CD8-positive, alpha-beta memory T cell (primary cell): Measurements from ENCODE around the gene VTI1A. TPM values are rescaled to one million over a fixed set of nuclear protein-coding genes. Genes with fewer than 3 reads are reported as not detected.

Experiments
- CTCF ChIA-PET: fragments of 350-600 bp; sonication (Branson Sonifier 250); formaldehyde crosslinking; loops from one replicate; lab custom pipeline; 2021; ENCODE audit warnings: antibody characterized with exemption; lab: Charles Lee
- POLR2A ChIA-PET: fragments of 350-600 bp; sonication (Branson Sonifier 250); formaldehyde crosslinking; loops from one replicate; lab custom pipeline; 2021; ENCODE audit warnings: antibody characterized with exemption; lab: Charles Lee
- DNase-seq, 5 donors: peaks; one replicate each; pipeline versions ENCODE4 v3.0.0 to v3.0.0-alpha.2; 2020 to 2022; ENCODE audit warnings: mixed read lengths in 1 of 5
- H3K27ac ChIP-seq: one replicate; pipeline ENCODE4 v1.7.0; 2013; ENCODE audit warnings: low read depth, mild to moderate bottlenecking, low read length, moderate library complexity
- H3K27me3 ChIP-seq: 2 replicates; pipeline ENCODE4 v1.7.0; 2013; ENCODE audit warnings: low read length, mild to moderate bottlenecking; ENCODE audit not compliant: insufficient read depth, poor library complexity, severe bottlenecking
- H3K36me3 ChIP-seq: 2 replicates; pipeline ENCODE4 v1.7.0; 2013; ENCODE audit warnings: mild to moderate bottlenecking, low read length, moderate library complexity; ENCODE audit not compliant: insufficient read depth
- H3K4me1 ChIP-seq: 2 replicates; pipeline ENCODE4 v1.7.0; 2013; ENCODE audit warnings: mild to moderate bottlenecking, low read length, moderate library complexity; ENCODE audit not compliant: insufficient read depth
- H3K4me3 ChIP-seq: 2 replicates; pipeline ENCODE4 v1.7.0; 2013; ENCODE audit warnings: mild to moderate bottlenecking, low read length
- H3K9me3 ChIP-seq: 2 replicates; pipeline ENCODE4 v1.7.0; 2013; ENCODE audit warnings: mild to moderate bottlenecking, low read length
- H3K27ac Mint-ChIP-seq, 8 donors: one replicate each; pipeline ENCODE4 v1.8.0; 2020 to 2021; ENCODE audit warnings: mixed read lengths in 8 of 8, mild to moderate bottlenecking in 6 of 8, inconsistent platforms in 3 of 8, moderate library complexity in 3 of 8
- H3K27me3 Mint-ChIP-seq, 2 donors: one replicate each; pipeline ENCODE4 v1.8.0; 2020 to 2021; ENCODE audit warnings: mixed read lengths in 2 of 2, mild to moderate bottlenecking in 1 of 2, moderate library complexity in 1 of 2
- H3K36me3 Mint-ChIP-seq, 3 donors: one replicate each; pipeline ENCODE4 v1.8.0; 2020 to 2021; ENCODE audit warnings: mixed read lengths in 3 of 3, inconsistent platforms in 1 of 3, mild to moderate bottlenecking in 1 of 3
- H3K4me1 Mint-ChIP-seq, 3 donors: one replicate each; pipeline ENCODE4 v1.8.0; 2020 to 2021; ENCODE audit warnings: mixed read lengths in 3 of 3, inconsistent platforms in 1 of 3, mild to moderate bottlenecking in 1 of 3
- H3K4me3 Mint-ChIP-seq, 7 donors: one replicate each; pipeline ENCODE4 v1.8.0; 2020 to 2021; ENCODE audit warnings: mixed read lengths in 7 of 7, mild to moderate bottlenecking in 6 of 7, moderate library complexity in 4 of 7, inconsistent platforms in 2 of 7
- H3K9me3 Mint-ChIP-seq, 5 donors: one replicate each; pipeline ENCODE4 v1.8.0; 2020 to 2022; ENCODE audit warnings: mixed read lengths in 5 of 5, mild to moderate bottlenecking in 3 of 5, moderate library complexity in 2 of 5, inconsistent platforms in 1 of 5
- polyA plus RNA-seq: library from polyadenylated mRNA; unstranded; fragments of 300-500 nt; fragmentation: Illumina TruSeq; gene quantifications from one replicate; pipeline ENCODE4 v1.2.3, GENCODE V29; 2021
- total RNA-seq, 2 experiments: library from RNA; stranded (reverse); gene quantifications; one replicate each; pipeline ENCODE4 v1.2.3, GENCODE V29; 2021

The VTI1A gene
- total and polyA plus RNA-seq, 3 experiments from 2014 or later: 28.1 to 40.1 (median 38.2) TPM

DNA sequence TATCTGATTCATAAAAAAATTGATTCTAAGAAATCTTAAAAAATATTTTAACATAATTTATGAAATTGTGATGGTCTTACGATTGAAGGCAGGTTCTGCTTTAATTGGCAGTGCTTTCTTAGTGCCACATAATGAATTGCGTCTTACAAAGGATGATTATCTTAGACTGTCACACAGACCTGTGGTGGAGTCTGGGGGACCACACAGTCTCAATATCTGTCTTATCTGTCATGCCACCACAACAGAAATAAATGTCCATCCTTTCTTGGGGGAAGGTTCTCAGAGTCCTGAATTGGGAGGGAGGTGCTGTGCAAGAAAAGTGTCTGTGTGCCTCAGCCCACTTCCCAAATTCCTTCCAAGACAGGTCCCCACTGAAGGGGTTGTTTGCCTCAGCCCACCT is 34.3 kb upstream of the VTI1A start:
- ChIA-PET CTCF (no interaction called here), POLR2A (no interaction called here)
- Mint-ChIP-seq H3K27me3 (no peaks in the 10 kb centered on the region), H3K9me3 (no peaks in the 10 kb centered on the region), H3K27ac (peak overlapping the region in 3 of 8 donors; percentile 14 to 84 (median 23)), H3K4me3 (no peak overlapping the region), H3K36me3 (peaks cover 12 to 86% (median 38%) of the 10 kb centered on the region in 3 donors), H3K4me1 (no peaks in the 10 kb centered on the region)
- H3K4me1 ChIP-seq: no peaks in the 10 kb centered on the region
- no peaks in the 10 kb centered on the region for H3K9me3 ChIP-seq
- DNase-seq: no peak
- no peak overlapping the region for H3K4me3 ChIP-seq
- no peak overlapping the region for H3K27ac ChIP-seq
- H3K36me3 ChIP-seq: peaks cover 52% of the 10 kb centered on the region
- H3K27me3 ChIP-seq: no peaks in the 10 kb centered on the region

- peaks cover 0 to 82% (median 26%) of the 10 kb centered on the region in 3 donors for H3K36me3 Mint-ChIP-seq
- Histone ChIP-seq H3K9me3 (no peaks in the 10 kb centered on the region), H3K27me3 (no peaks in the 10 kb centered on the region), H3K4me1 (no peaks in the 10 kb centered on the region), H3K27ac (no peak overlapping the region), H3K36me3 (peaks cover 48% of the 10 kb centered on the region), H3K4me3 (no peak overlapping the region)
- no peaks in the 10 kb centered on the region for H3K9me3 Mint-ChIP-seq
- no peaks in the 10 kb centered on the region for H3K27me3 Mint-ChIP-seq
- ChIA-PET POLR2A (no interaction called here), CTCF (no interaction called here)
- H3K4me3 Mint-ChIP-seq: no peak overlapping the region
- no peaks in the 10 kb centered on the region for H3K4me1 Mint-ChIP-seq
- H3K27ac Mint-ChIP-seq: peak overlapping the region in 6 of 8 donors; percentile 40 to 89 (median 58)
- no peak for DNase-seq
These were observed 25.3 kb upstream of the VTI1A start for GRCh38 chr10:112421731-112422130.

DNA sequence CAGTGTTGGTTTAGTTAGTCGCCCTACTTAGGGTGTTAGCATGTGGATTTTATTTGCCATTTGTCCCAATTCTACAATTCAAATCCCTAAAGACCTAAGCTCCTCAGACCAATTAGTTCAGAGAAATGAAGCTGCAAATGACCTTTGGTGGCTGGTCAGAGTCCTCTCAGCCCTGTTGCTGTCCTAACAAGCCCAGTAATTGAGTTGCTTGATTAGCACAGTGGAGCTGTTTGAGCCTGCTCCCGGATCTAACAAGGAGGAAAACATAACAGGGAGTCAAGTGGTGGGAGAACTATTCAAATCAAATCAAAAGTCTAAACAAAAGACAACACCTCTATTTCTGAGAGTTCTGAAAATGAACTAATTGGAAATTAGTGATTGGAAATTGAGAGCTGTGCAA is 22.4 kb upstream of the VTI1A start:
- Histone ChIP-seq H3K27ac (no peak overlapping the region), H3K9me3 (no peaks in the 10 kb centered on the region), H3K36me3 (peaks cover 55% of the 10 kb centered on the region), H3K27me3 (no peaks in the 10 kb centered on the region), H3K4me1 (no peaks in the 10 kb centered on the region), H3K4me3 (no peak overlapping the region)
- Mint-ChIP-seq H3K27ac (peak overlapping the region in 4 of 8 donors; percentile 18 to 47 (median 24)), H3K36me3 (peaks cover 0 to 86% (median 34%) of the 10 kb centered on the region in 3 donors), H3K4me3 (no peak overlapping the region), H3K4me1 (peaks cover 3 to 6% (median 6%) of the 10 kb centered on the region in 3 donors), H3K9me3 (no peaks in the 10 kb centered on the region), H3K27me3 (no peaks in the 10 kb centered on the region)
- CTCF ChIA-PET: interaction anchor here (1.1 to 1.4 kb wide), 2 partner anchors 10 to 241 kb away, joined by 3 to 4 read pairs; partner anchors contain the start of gene GPAM
- POLR2A ChIA-PET: no interaction called here
- no peak for DNase-seq

GRCh38 chr10:112426111-112426510 is 20.9 kb upstream of the VTI1A start:
- Mint-ChIP-seq H3K27ac (peak overlapping the region in 4 of 8 donors; percentile 14 to 77 (median 48)), H3K9me3 (no peaks in the 10 kb centered on the region)

GRCh38 chr10:112429147-112429546 is 17.9 kb upstream of the VTI1A start:
- POLR2A ChIA-PET: interaction anchor here (1.5 kb wide), 1 partner anchor 18 kb away, joined by 3 read pairs; the partner anchor contains the start of gene VTI1A
- peaks cover 69% of the 10 kb centered on the region for H3K36me3 ChIP-seq
- no peaks in the 10 kb centered on the region for H3K27me3 ChIP-seq
- H3K4me3 ChIP-seq: no peak overlapping the region
- no peaks in the 10 kb centered on the region for H3K9me3 ChIP-seq
- DNase-seq: no peak
- H3K4me1 ChIP-seq: no peaks in the 10 kb centered on the region
- no peak overlapping the region for H3K27ac ChIP-seq
- no peak overlapping the region for H3K4me3 Mint-ChIP-seq
- H3K27ac Mint-ChIP-seq: peak overlapping the region; percentile 12 to 88 (median 60)
- peaks cover 3 to 6% (median 6%) of the 10 kb centered on the region in 3 donors for H3K4me1 Mint-ChIP-seq
- CTCF ChIA-PET: interaction anchor here (0.7 to 1.0 kb wide), 2 partner anchors 10 to 43 kb away, joined by 3 read pairs; no protein-coding TSS in a partner anchor
- H3K27me3 Mint-ChIP-seq: no peaks in the 10 kb centered on the region
- H3K9me3 Mint-ChIP-seq: no peaks in the 10 kb centered on the region
- H3K36me3 Mint-ChIP-seq: peaks cover 0 to 88% (median 29%) of the 10 kb centered on the region in 3 donors

More at GRCh38 chr10:112426111-112426510, 20.9 kb upstream of the VTI1A start:
- Histone ChIP-seq H3K27ac (no peak overlapping the region), H3K36me3 (peaks cover 68% of the 10 kb centered on the region), H3K4me3 (no peak overlapping the region), H3K4me1 (no peaks in the 10 kb centered on the region), H3K9me3 (no peaks in the 10 kb centered on the region), H3K27me3 (no peaks in the 10 kb centered on the region)
- Mint-ChIP-seq H3K4me1 (peaks cover 3 to 6% (median 6%) of the 10 kb centered on the region in 3 donors), H3K27me3 (no peaks in the 10 kb centered on the region), H3K36me3 (peaks cover 0 to 90% (median 29%) of the 10 kb centered on the region in 3 donors), H3K4me3 (no peak overlapping the region)
- POLR2A ChIA-PET: interaction anchor here (1.0 kb wide), 1 partner anchor 8 kb away, joined by 3 read pairs; no protein-coding TSS in a partner anchor
- no peak for DNase-seq
- CTCF ChIA-PET: interaction anchor here (0.8 to 1.4 kb wide), 2 partner anchors 50 to 242 kb away, joined by 3 to 4 read pairs; partner anchors contain the start of gene GPAM

GRCh38 chr10:112429654-112430230 is 17.3 kb upstream of the VTI1A start:
- Histone ChIP-seq H3K4me3 (no peak overlapping the region), H3K9me3 (no peaks in the 10 kb centered on the region), H3K36me3 (peaks cover 63% of the 10 kb centered on the region), H3K4me1 (no peaks in the 10 kb centered on the region), H3K27me3 (no peaks in the 10 kb centered on the region), H3K27ac (no peak overlapping the region)
- Mint-ChIP-seq H3K9me3 (no peaks in the 10 kb centered on the region), H3K27me3 (no peaks in the 10 kb centered on the region), H3K36me3 (peaks cover 0 to 88% (median 29%) of the 10 kb centered on the region in 3 donors), H3K4me1 (peaks cover 3 to 6% (median 6%) of the 10 kb centered on the region in 3 donors), H3K27ac (peak overlapping the region in 6 of 8 donors; percentile 12 to 88 (median 68)), H3K4me3 (no peak overlapping the region)
- no peak for DNase-seq
- ChIA-PET POLR2A (interaction anchor here (1.5 kb wide), 1 partner anchor 17 kb away, joined by 3 read pairs; the partner anchor contains the start of gene VTI1A), CTCF (interaction anchor here (1.0 kb wide), 1 partner anchor 44 kb away, joined by 3 read pairs; no protein-coding TSS in a partner anchor)

DNA sequence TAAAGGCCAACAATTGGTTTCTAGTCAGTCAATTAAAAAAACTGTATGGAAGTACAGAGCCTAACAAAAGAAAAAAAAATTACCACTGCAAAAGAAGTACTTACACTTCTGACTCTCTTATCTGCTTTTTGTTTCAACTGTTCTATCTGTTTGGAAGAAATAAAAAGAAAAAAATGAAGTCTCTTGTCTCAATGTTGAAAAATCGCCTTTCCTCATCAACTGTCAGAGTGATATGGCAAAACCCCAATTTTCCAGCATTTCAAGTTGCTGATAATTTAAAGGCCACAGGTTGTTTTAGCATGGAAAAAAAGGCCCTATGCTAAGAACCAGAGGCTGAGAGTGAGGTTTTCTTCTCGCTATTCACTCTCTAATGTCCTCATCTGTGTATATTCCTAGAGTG is 13.9 kb upstream of the VTI1A start:
- Mint-ChIP-seq H3K27ac (no peak overlapping the region), H3K27me3 (no peaks in the 10 kb centered on the region), H3K4me1 (peaks cover 5 to 6% (median 6%) of the 10 kb centered on the region in 3 donors), H3K4me3 (no peak overlapping the region), H3K9me3 (no peaks in the 10 kb centered on the region), H3K36me3 (peaks cover 0 to 79% (median 19%) of the 10 kb centered on the region in 3 donors)
- Histone ChIP-seq H3K36me3 (peaks cover 45% of the 10 kb centered on the region), H3K9me3 (no peaks in the 10 kb centered on the region), H3K4me3 (no peak overlapping the region), H3K27me3 (no peaks in the 10 kb centered on the region), H3K27ac (no peak overlapping the region), H3K4me1 (no peaks in the 10 kb centered on the region)
- CTCF ChIA-PET: interaction anchor here (0.9 to 1.5 kb wide), 2 partner anchors 58 to 117 kb away, joined by 3 read pairs; no protein-coding TSS in a partner anchor
- POLR2A ChIA-PET: no interaction called here
- DNase-seq: no peak
